G401 (cell line): ENCODE data around the gene MCL1. TPM values are rescaled to one million over a fixed set of nuclear protein-coding genes. Genes with fewer than 3 reads are reported as not detected.

Experiments
- DNase-seq: peaks from one replicate; pipeline ENCODE4 v3.0.0-alpha.2; 2015; ENCODE audit warnings: low spot score
- in situ Hi-C: cut with HindIII; loops from 2 replicates; pipeline ENCODE4 v1.10.0; 2016; ENCODE audit warnings: low sequenced_read_pairs, mixed read lengths
- total RNA-seq: library from RNA; depleted of rRNA; stranded (reverse); fragments of >200 nt; shearing (Covaris generic); gene quantifications from 2 replicates; pipeline ENCODE4 v1.2.3, GENCODE V29; 2014

The MCL1 gene
- total RNA-seq, 1 experiment from 2014 or later = 129 TPM

GRCh38 chr1:150559656-150560010 is 19.8 kb downstream of the MCL1 start:
- DNase-seq = no peak
- in situ Hi-C loops = no loop called here

GRCh38 chr1:150558761-150559655 is 20.4 kb downstream of the MCL1 start:
- in situ Hi-C loops = no loop called here
- DNase-seq = no peak

GRCh38 chr1:150558303-150558704 is 21.1 kb downstream of the MCL1 start:
- no peak for DNase-seq
- in situ Hi-C loops = no loop called here

- no peak for DNase-seq
These were observed 21.6 kb downstream of the MCL1 start for GRCh38 chr1:150557813-150558212.

GRCh38 chr1:150557065-150557600 is 22.3 kb downstream of the MCL1 start:
- in situ Hi-C loops = no loop called here
- no peak for DNase-seq

More at GRCh38 chr1:150557813-150558212, 21.6 kb downstream of the MCL1 start:
- in situ Hi-C loops = no loop called here

GRCh38 chr1:150555971-150556865 is 23.2 kb downstream of the MCL1 start:
- in situ Hi-C loops = no loop called here
- DNase-seq = no peak

GRCh38 chr1:150555198-150555970 is 24.0 kb downstream of the MCL1 start:
- DNase-seq = no peak
- in situ Hi-C loops = no loop called here

GRCh38 chr1:150554086-150554452 is 25.3 kb downstream of the MCL1 start:
- in situ Hi-C loops = no loop called here
- no peak for DNase-seq

GRCh38 chr1:150553392-150554085 is 25.9 kb downstream of the MCL1 start:
- DNase-seq = no peak
- in situ Hi-C loops = no loop called here

- no peak for DNase-seq
- in situ Hi-C loops = no loop called here
These were observed 26.5 kb downstream of the MCL1 start for GRCh38 chr1:150552911-150553289.

- in situ Hi-C loops = no loop called here
- no peak for DNase-seq
These were observed 27.1 kb downstream of the MCL1 start for GRCh38 chr1:150552128-150552910.

- in situ Hi-C loops = no loop called here
- no peak for DNase-seq
These were observed 27.7 kb downstream of the MCL1 start for GRCh38 chr1:150551784-150552127.

- DNase-seq = no peak
- in situ Hi-C loops = no loop called here
These were observed 28.2 kb downstream of the MCL1 start for GRCh38 chr1:150551051-150551783.

- in situ Hi-C loops = no loop called here
- no peak for DNase-seq
These were observed 29.0 kb downstream of the MCL1 start for GRCh38 chr1:150550222-150551050.

GRCh38 chr1:150549496-150550221 is 29.8 kb downstream of the MCL1 start:
- no peak for DNase-seq
- in situ Hi-C loops = no loop called here
